T-helper 1 cell (primary cell): ENCODE data around the gene FARS2.
A peak's percentile ranks its signal among the peaks of the same experiment; 100 is the strongest.

Experiments
- DNase-seq, 5 donors: peaks; one replicate each; pipeline ENCODE4 v3.0.0-alpha.2; 2012 to 2020

Gene FARS2

DNA sequence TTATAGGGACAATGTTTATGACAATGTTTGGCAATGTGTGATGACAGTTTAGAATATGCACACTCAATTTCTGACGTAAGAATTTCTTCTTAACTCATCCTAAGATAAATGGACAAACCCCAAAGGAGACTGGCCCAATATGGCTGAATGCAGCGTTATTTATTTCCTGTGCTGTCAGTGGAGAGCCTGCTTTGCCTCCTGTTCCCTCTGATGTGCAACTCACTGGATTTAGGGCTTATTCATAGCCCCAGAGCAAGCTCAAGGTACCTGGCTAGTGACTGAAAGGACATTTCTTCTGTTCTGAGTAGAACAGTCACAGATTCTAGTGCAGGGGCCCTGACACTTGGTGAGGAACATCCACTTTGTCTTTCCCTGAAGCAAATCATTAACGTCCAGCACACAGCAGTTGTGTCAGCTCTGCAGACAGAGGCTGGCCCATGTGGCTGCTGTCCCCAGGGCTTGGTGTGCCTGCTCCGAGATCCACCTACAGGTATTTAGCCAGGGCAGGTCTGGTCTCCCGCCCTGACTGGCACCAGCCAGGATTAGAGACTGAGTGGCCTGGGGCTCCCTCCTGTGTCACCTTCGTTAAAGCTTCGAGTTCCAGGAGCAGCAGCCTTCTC lies 64.8 kb downstream of the FARS2 start:
- no peak for DNase-seq

DNA sequence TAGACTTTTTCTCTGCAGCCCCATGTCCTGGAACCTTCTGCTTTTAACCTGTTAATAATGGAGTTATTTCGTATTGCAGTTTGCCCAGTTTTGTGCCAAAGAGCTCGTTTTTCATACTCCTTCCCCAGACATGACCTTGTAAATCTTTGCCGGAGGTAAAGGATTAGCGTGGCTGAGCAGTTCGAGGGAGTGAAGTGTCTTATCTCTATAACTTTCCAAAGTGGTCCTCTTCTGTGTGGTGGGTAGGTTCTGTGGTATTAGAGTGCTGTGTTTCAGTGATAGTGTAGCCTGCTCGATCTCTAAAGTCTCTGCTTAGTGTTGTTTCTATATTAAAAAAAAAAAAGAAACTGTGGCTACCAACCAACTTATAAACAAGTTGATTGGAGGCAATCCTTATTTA lies 67.5 kb downstream of the FARS2 start:
- no peak for DNase-seq

DNA sequence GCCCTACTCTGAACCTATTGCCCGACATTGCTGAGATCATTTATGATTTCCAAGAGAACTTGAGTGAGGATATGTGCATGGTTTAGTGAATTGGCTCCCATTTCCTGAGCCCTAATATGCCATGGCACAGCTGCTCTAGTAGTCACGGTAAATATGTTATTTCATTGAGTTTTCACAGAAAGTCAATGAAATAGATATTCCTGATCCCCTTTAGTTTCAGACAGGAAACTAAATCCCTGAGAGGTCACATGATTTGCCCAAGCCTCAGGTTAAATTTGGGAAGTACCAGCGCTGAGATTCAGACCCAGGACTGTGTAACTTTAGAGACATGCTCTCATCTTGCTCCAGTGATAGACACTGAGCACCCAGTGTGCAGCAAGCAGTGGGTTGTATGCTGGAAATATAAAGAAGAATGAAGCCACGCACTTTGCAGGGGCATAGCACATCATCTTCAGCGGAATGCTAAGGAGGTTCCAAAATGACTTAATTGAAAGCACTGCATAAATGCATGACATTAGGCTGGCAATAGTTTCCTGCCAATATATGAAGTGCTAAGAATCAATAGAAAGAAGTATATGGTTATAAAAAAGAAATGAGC lies 70.6 kb downstream of the FARS2 start:
- no peak for DNase-seq

DNA sequence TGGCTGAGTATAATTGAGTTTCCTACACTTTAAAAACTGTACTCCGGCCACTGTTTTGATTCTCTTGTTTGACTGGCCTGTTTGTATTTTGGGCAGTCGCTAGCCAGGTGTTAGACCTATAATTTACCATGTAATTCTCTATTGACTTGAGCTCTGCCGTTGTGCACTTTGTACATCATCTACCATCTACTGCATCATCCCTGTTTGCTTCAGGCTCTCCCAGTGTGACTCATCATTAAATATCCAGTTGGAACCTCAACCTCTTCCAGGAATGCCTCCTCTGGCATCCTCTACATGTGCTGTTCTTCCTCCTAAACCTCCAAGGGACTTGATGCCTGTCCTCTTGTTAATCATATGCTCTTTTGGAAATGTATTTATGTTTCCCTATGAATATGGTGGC lies 72.3 kb downstream of the FARS2 start:
- no peak for DNase-seq

DNA sequence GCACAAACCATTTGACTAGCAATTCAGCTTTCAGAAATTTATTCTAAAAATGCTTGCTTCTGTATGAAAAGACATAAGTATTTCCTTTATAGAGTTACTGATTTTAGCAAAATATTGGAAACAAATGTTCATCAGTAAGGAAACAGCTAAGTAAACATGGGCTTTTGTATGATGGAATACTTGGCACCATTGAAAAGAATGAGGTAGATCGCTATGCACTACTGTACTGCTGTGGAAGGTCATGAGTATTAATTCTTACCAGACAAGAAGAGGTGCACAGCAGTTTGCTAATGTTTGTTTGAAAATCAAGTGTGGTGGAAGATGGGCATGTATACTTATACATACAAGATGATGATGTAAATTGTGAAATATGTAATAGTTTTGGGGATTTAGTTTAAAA lies 73.0 kb downstream of the FARS2 start:
- no peak for DNase-seq

DNA sequence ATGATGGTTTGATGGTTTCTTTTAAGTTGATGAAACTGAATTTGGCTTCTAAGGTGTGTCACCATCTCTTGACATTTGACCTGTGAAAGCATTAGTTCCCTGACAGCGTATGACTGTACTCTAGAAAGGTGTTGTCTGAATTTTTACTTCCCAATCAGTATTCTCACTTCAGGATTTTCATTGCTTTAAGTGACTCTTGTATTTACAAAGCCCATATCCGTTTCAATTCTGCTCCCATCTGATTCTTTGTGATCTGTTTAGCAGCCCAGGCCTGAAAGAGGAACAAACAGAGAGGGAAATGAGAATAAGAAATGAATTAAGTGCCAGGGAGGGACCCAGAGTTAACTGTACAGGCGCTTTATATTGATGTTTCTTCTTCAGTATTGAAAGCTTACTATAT lies 73.7 kb downstream of the FARS2 start:
- no peak for DNase-seq

DNA sequence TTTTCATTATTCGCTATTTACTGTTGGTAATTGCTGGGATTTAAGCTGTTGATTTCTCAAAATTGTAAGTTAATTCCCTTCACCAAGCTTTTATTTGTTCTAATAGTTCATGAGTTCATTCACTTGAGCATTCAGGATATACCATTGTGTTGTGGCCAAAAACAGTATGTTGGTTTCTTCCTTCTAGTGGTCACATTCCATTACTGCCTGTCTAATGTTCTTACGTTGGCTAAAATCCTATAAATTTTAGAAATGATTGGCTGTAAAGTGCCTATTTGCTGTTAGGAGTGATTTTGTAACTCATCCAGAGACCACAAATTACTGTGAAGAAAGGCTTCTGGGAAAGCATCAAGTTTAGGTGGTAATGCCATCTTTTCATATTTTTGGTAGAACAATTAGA lies 76.3 kb downstream of the FARS2 start:
- peak in 1 of 5 donors; percentile 12 for DNase-seq

DNA sequence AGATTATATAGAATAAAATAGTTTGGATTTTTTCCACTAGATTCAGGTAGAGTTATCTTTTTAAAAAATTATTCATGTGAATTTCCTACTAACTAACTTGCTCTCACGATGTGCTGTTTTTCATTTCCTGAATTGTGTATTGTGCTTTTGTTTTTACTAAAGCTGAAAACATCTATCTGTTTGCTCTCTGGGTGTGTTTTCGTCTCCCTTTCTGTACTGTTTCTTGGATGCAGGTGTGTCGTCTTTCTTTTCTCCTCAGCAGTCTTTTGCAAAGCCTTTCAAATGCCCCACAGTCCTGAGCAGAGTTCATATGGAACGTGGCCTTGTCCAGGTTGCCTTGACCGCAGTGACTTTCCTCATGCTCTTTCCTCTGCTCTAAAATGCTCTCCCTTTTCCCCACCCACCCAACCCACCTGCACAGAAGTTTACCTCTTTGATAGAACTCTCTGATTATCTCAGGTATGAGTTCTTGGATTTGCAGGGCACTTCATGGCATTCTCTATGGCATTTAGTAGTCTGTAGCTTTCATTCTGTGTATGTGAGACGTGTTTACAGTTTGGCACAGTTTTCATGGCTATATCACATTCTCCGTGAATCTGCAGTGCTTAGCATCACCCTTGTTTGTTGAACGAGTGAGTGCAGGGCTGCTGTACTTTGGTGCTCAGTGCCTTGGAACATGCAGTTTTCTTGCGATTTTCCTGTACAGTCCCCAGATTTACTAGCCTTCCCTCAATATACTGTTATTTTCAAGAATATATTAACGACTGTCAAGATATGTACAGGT lies 77.1 kb downstream of the FARS2 start:
- peak in 1 of 5 donors; percentile 26 for DNase-seq

DNA sequence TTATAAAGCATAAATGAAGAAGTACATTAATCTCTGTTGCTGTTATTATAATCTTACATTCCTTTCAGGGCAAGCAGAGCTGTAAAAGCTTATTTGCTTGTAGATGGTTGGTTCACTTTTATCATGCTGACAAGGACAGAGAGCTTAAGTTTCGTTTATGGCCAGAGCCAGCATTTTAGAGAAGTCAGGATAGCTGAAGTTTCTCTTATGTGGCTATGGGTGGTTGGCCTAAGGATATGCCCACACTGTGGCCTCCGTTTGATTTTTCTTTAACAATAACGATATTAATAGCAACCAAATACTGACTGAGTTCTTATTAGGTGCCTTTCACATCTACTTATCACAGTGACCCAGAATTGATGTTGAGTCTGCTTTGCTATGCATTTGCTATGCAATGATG lies 78.5 kb downstream of the FARS2 start:
- DNase-seq, result no peak

DNA sequence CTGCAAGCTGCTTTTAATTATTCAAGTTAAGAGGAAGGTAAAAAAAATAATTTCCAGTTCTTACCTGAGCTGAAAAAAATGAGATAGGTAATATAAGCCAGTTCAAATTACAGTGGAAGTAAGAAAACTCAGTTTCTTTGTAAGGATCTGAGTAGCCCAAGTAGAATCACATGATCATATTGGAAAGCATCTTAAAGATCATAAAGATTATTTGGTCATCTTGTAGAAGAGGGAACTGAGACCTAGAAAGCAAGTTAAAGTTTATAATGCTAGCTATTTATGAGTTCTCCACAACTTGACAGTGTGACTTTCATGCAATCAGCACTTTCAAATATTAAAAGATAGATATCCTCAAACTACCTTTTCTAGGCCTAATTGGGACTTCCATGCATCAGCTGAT lies 80.5 kb downstream of the FARS2 start:
- no peak for DNase-seq

DNA sequence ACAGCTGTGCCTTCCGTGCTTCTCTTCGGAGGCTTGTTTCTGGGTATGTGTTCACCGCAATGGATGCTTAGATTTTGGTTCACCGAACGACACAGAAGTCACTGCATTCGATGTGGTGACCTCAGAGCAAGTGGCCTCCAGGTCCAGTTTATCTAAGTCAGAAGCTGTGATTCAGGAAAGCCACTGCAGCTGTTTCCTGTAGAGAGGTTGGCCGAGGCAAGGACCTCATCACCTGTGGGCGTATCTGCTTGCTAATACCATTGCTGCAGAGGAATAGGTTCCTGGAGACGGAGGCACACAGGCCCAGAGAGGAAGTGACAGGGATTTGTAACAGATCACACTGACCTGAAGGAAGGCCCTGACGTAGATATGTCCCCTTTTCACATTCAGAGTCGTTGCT lies 82.7 kb downstream of the FARS2 start:
- no peak for DNase-seq

DNA sequence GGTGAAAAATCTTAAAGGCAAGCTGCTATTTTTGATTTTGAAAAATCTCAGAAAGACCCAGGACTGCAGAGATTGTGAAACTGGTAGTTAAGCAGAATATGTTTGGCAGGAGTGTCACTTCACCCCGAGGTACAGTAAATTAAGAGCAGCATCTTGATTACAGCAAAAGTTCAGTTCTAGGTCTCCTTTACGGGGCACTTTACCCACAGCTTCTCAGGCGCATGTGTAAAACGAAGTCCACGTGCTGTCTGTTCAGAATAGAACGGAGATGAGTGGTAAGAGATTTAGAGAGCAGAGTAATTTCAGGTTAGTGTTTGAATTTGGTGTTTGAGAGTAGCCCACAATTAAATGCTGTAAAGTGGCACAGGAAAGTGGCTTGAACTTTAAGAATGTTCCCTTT lies 84.0 kb downstream of the FARS2 start:
- DNase-seq, result no peak

DNA sequence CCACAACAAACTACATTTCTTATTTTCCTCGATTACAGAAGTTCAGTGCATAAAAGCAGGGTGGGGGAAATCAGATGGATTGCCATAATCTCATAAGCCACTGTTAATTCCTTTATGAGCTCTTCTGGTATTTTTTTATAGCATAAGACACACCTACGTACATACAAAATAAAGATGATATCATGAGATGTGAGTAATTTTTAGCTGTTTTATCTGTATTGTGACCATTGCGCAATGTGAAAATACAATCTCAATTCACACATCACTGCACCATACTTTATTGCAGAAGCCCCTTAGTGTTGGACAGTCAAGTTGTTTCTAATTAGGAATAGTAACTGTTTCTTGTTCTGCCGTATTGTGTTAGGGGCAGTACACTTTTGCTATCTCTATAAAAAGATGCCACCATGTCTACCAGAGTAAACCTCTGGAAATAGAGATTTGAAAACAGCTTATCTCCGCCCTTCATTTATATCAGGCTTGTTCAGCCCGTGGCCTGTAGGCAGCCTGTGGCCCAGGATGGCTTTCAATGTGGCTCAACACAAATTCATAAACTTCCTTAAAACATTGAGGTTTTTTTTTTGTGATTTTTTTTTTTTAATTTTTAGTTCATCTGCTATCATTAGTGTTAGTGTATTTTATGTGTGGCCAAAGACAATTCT lies 90.4 kb downstream of the FARS2 start:
- DNase-seq, result no peak

DNA sequence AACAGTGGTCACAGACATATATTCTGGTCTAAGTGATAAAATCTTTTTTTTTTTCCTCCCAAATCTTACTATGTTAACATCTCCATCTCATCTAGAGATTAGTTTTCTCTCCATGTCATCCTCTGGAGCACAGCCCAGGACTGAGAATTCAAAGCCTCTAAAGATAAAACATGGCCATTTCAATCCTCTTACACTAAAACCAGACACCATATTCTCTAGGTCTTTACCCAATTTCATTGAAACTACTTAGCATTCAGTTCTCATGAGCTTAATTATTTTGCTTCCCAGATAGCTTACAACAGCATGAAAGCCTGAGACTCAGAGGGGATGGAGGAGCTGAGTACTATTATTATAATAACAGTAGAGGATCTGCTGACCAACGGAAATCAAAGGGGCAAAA lies 92.7 kb downstream of the FARS2 start:
- DNase-seq, result no peak

DNA sequence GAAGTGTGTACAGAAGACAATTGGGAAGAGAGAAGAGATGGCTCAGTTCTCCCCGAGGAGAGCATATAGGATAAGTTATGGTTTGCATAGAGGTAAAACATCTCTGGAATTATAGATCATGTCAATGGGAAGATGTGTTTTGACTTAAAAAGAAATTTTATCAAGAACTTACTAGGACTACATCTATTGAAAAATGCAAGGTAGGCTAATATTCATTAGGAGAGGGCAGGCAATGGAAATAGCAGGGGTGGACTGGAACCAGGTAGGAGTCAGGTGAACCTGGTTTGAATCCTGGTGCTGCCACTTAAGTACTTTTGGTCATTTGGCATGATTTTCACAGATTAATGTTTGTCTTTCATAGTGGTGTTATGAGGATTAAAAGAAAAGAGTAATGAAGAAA lies 96.2 kb downstream of the FARS2 start:
- no peak for DNase-seq

DNA sequence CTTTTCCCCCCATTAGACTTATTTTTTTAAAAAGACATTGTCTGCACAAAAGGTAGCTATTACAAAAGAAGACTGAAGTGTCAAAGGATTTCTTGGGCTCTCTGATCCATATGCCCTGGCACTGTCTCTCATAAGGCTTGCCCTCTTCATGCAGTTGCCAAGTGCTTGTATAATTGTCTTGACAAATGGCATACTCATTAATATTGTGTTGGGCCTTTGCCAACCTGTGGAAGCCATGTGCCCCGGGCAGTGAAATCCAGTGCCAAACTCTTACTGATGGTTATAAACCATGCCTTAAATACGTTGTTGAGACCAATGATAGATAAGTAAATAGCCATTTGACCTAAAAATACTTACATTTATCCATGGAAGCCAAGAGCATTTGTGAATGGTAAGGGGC lies 98.1 kb downstream of the FARS2 start:
- no peak for DNase-seq

DNA sequence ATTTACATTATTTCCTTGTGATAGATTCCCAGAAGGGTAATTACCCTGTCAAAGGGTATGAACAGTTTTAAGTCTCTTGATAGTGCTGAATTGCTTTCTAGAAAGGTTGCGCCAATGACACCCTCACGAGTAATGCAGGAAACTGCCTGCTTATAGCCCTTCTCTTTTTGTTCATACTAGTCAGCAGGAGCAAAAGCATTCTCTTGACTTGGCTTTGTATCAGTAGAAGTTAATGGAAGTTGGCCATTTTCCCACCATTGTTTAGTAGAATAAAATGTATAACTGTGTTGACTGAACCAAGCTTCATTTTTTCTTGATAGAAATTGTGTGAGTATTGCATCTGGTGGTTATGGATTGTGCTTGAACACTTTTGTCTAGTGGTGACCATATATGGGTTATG lies 100.1 kb downstream of the FARS2 start:
- no peak for DNase-seq

DNA sequence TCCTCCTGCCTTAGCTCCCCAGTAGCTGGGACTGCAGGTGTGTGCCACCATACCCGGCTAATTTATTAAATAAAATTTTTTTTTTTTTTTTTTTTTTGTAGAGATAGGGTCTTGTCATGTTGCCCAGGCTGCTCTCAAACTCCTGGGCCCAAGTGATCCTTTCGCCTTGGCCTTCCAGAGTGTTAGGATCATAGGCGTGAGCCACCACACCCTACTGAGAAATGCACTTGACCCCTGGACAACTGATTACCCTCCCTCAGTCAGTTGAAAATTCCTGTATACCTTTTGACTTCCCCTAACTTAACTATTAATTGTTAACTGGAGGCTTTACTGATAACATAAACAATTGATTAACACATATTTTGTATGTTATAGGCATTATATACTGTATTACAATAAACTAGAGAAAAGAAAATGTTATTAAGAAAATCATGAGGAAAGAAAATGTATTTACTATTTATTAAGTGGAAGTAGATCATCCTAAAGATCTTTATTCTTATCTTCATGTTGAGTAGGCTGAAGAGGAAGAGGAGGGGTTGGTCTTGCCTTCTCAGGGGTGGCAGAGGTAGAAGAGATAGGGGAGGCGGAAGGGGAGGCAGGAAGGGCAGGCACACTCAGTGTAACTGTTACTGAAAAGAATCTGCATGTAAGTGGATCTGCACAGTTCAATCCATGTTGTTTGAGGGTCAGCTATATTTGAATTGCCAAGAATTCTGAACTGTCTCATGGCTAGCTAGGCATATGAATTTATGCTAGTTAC lies 104.3 kb downstream of the FARS2 start:
- DNase-seq, result no peak

DNA sequence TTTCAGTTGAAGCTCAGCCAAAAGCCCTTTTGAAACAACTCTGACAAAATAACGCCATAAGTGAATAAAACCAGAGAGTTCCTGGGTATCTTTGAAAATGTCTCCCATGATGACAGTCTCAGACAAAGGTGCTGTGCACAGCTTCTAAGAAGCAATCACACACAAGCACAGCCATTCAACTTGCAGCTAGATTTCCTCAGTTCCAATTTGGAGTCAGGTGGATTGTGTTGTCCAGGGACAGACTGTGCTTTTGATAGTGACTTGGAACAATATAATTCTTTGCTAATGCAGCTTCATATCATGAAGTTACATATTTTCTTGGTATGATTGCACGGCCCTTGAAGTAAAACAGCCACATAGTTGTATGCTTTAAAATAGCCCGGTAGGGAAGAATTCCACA lies 105.6 kb downstream of the FARS2 start:
- DNase-seq, result no peak

DNA sequence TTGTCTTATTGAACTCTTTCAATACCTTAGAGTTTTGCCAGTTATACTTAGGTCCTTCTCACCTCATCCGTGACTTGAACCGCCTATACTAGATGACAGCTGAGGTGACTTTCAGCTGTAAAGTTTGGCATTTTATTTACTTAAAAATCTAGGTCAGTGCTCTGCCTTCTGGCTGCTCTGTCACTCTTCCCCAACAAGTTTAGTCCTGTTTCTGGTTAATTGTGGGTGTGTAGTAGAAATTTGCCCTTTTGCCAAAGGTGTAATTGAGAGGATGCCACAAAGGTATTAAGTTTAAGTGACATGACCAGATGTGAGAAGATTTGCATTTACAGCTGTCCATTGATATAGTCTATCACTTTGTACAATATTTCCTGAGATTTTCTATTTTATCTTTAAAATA lies 106.2 kb downstream of the FARS2 start:
- DNase-seq, result no peak

DNA sequence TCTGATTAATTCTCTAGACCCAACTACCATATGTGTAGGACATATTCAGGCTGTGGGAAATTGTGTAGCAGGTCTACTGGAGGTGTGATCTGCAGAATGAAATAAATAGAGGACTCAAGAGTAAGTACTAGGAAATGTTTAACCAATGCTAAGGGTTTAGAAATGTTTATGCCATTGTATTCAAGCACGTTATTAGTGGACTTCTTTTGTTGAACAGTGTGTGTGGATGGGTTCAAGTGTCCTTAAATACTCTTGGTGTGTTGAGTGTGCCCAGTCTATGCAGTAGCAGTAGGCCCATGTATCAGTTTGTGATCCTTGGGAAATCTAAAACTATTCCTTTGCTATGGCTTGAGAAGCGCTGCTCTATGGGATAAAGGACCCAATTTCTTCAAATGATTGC lies 112.1 kb downstream of the FARS2 start:
- DNase-seq, result no peak

DNA sequence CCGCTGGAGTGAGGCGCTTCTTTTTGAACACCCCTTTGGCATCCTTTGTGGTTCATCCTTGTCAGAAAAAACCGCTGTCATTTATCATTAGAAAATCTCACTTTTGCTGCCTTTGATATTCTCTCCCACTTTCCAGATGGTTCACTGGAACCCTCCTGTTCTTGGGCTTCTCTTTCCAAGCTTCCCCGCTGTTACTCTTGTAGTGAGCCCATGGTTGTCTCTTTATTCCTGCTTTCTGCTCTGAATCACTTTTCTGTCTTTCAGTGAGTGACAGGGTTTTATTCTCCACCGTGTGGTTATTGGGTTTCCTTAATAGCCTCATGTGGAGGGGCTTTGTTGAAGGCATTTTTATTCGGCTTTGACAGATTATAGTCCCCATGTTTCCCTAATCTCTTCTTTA lies 117.0 kb downstream of the FARS2 start:
- no peak for DNase-seq

DNA sequence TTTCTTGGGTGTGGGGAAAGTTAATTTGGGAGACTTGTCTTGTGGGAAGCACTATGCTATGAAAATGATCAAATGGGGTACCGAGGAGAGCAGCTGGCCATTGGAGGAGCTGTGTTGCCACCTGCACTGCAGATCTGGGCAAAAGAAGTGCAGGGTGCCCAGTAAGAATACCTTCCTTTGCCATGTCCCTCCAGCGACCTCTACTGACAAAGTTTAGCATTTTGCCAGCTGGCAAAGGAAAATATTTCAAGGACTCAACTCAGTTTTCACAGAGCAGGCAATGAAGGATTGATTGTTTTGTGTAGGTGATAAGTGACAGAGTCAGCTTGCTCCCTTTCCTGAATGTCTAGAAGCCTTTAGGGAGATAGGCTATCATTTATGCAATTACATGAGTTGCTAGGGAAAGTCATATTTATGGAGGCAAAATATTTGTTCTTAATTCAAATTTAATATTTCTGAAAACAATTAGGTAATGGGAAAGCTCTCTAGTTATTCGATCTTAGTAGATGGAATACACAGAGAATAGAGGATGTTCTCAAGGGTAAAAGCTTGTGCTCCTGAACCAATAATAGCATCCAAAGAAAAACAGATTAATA lies 118.4 kb downstream of the FARS2 start:
- DNase-seq, result peak in 1 of 5 donors; percentile 60
